Endothelial cell of umbilical vein (primary cell): ENCODE measurements around the gene PEBP1.

Experiments used
- POLR2AphosphoS5 ChIP-seq: IDR thresholded peaks from 2 replicates; pipeline ENCODE4 v1.6.1; 2012; ENCODE audit warnings: low read depth, mild to moderate bottlenecking, control low read depth, low read length, moderate library complexity; ENCODE audit not compliant: insufficient read depth
- TF ChIP-seq, protein P1 (sequence below), 2 donors: IDR thresholded peaks; 1 replicate in 1 of 2; 2 replicates in 1 of 2; pipeline ENCODE4 v1.5.1; 2011; ENCODE audit warnings: low read length in 2 of 2, mild to moderate bottlenecking in 2 of 2, moderate library complexity in 2 of 2, control low read depth in 1 of 2, inconsistent platforms in 1 of 2, low read depth in 1 of 2; ENCODE audit not compliant: insufficient read depth in 1 of 2; ENCODE audit errors: extremely low read depth in 1 of 2

GRCh38 chr12:118109088-118109487, 26.8 kb upstream of the PEBP1 start:
- TF ChIP-seq, protein P1, sequence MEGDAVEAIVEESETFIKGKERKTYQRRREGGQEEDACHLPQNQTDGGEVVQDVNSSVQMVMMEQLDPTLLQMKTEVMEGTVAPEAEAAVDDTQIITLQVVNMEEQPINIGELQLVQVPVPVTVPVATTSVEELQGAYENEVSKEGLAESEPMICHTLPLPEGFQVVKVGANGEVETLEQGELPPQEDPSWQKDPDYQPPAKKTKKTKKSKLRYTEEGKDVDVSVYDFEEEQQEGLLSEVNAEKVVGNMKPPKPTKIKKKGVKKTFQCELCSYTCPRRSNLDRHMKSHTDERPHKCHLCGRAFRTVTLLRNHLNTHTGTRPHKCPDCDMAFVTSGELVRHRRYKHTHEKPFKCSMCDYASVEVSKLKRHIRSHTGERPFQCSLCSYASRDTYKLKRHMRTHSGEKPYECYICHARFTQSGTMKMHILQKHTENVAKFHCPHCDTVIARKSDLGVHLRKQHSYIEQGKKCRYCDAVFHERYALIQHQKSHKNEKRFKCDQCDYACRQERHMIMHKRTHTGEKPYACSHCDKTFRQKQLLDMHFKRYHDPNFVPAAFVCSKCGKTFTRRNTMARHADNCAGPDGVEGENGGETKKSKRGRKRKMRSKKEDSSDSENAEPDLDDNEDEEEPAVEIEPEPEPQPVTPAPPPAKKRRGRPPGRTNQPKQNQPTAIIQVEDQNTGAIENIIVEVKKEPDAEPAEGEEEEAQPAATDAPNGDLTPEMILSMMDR (IDR thresholded peaks at IDR 0.05; ENCODE audit: extremely low read depth in 1 of 2, insufficient read depth in 1 of 2, low read depth in 1 of 2, low read length in 2 of 2): no peak
- no peak for TF ChIP-seq POLR2AphosphoS5
